ENCODE measurements around the gene SCD5.
"Not testable (repeated sequence)": the region's sequence is repeated elsewhere in the genome, so short reads cannot be mapped to it uniquely, and the experiment has no call there.

SCD5 gene

GRCh38 chr4:82798168-82799005 is at the start of gene SCD5:
Gene SCD5 (minus strand): TSS chr4:82798796. CDS start chr4:82798537, 259 bp downstream.
- TF ChIP-seq JUND (IDR thresholded peaks at IDR 0.05; ENCODE audit: low read depth), result no peak
- in situ Hi-C loops (cut with HindIII; ENCODE audit: low pct_unique_long_range_greater_than_20kb, low sequenced_read_pairs), result no loop called here
- peak; percentile 55 to 80 for DNase-seq (ENCODE audit: low read depth in 1 of 2, low spot score in 1 of 2)

- TF ChIP-seq JUND (IDR thresholded peaks at IDR 0.05; ENCODE audit: low read depth), result no peak
- DNase-seq (ENCODE audit: low read depth in 1 of 2, low spot score in 1 of 2), result peak in 1 of 2 experiments; percentile 2
- in situ Hi-C loops (cut with HindIII; ENCODE audit: low pct_unique_long_range_greater_than_20kb, low sequenced_read_pairs), result no loop called here
Measured at GRCh38 chr4:82842593-82842992, 44.0 kb upstream of the SCD5 start.

- DNase-seq (ENCODE audit: low read depth in 1 of 2, low spot score in 1 of 2), result no peak
- TF ChIP-seq JUND (IDR thresholded peaks at IDR 0.05; ENCODE audit: low read depth), result no peak
- in situ Hi-C loops (cut with HindIII; ENCODE audit: low pct_unique_long_range_greater_than_20kb, low sequenced_read_pairs), result no loop called here
Measured at GRCh38 chr4:82839624-82840023, 41.0 kb upstream of the SCD5 start.

GRCh38 chr4:82833696-82834313 is 35.2 kb upstream of the SCD5 start:
- no peak for TF ChIP-seq JUND (IDR thresholded peaks at IDR 0.05; ENCODE audit: low read depth)
- DNase-seq (ENCODE audit: low read depth in 1 of 2, low spot score in 1 of 2), result peak; percentile 7 to 41
- in situ Hi-C loops (cut with HindIII; ENCODE audit: low pct_unique_long_range_greater_than_20kb, low sequenced_read_pairs), result no loop called here

- DNase-seq (ENCODE audit: low read depth in 1 of 2, low spot score in 1 of 2); in situ Hi-C loops (cut with HindIII; ENCODE audit: low pct_unique_long_range_greater_than_20kb, low sequenced_read_pairs): not testable (repeated sequence)
Measured at GRCh38 chr4:82833060-82833459, 34.5 kb upstream of the SCD5 start.

GRCh38 chr4:82825425-82825824 is 26.8 kb upstream of the SCD5 start:
- DNase-seq (ENCODE audit: low read depth in 1 of 2, low spot score in 1 of 2), result no peak
- no peak for TF ChIP-seq JUND (IDR thresholded peaks at IDR 0.05; ENCODE audit: low read depth)
- in situ Hi-C loops (cut with HindIII; ENCODE audit: low pct_unique_long_range_greater_than_20kb, low sequenced_read_pairs), result no loop called here

GRCh38 chr4:82823062-82823461 is 24.5 kb upstream of the SCD5 start:
- DNase-seq (ENCODE audit: low read depth in 1 of 2, low spot score in 1 of 2), result no peak
- in situ Hi-C loops (cut with HindIII; ENCODE audit: low pct_unique_long_range_greater_than_20kb, low sequenced_read_pairs), result no loop called here
- TF ChIP-seq JUND (IDR thresholded peaks at IDR 0.05; ENCODE audit: low read depth), result no peak

GRCh38 chr4:82820689-82821088 is 22.1 kb upstream of the SCD5 start:
- no peak for TF ChIP-seq JUND (IDR thresholded peaks at IDR 0.05; ENCODE audit: low read depth)
- no peak for DNase-seq (ENCODE audit: low read depth in 1 of 2, low spot score in 1 of 2)
- in situ Hi-C loops (cut with HindIII; ENCODE audit: low pct_unique_long_range_greater_than_20kb, low sequenced_read_pairs), result no loop called here

- in situ Hi-C loops (cut with HindIII; ENCODE audit: low pct_unique_long_range_greater_than_20kb, low sequenced_read_pairs), result no loop called here
- no peak for DNase-seq (ENCODE audit: low read depth in 1 of 2, low spot score in 1 of 2)
- no peak for TF ChIP-seq JUND (IDR thresholded peaks at IDR 0.05; ENCODE audit: low read depth)
Measured at GRCh38 chr4:82818664-82819662, 20.4 kb upstream of the SCD5 start.

GRCh38 chr4:82816874-82817273 is 18.3 kb upstream of the SCD5 start:
- DNase-seq (ENCODE audit: low read depth in 1 of 2, low spot score in 1 of 2), result not testable (repeated sequence)

GRCh38 chr4:82814034-82814433 is 15.4 kb upstream of the SCD5 start:
- in situ Hi-C loops (cut with HindIII; ENCODE audit: low pct_unique_long_range_greater_than_20kb, low sequenced_read_pairs), result no loop called here
- DNase-seq (ENCODE audit: low read depth in 1 of 2, low spot score in 1 of 2), result no peak
- no peak for TF ChIP-seq JUND (IDR thresholded peaks at IDR 0.05; ENCODE audit: low read depth)

More at GRCh38 chr4:82816874-82817273, 18.3 kb upstream of the SCD5 start:
- in situ Hi-C loops (cut with HindIII; ENCODE audit: low pct_unique_long_range_greater_than_20kb, low sequenced_read_pairs), result not testable (repeated sequence)

GRCh38 chr4:82811838-82812341 is 13.3 kb upstream of the SCD5 start:
- no peak for DNase-seq (ENCODE audit: low read depth in 1 of 2, low spot score in 1 of 2)
- no peak for TF ChIP-seq JUND (IDR thresholded peaks at IDR 0.05; ENCODE audit: low read depth)
- in situ Hi-C loops (cut with HindIII; ENCODE audit: low pct_unique_long_range_greater_than_20kb, low sequenced_read_pairs), result no loop called here

Measured in T47D (cell line).